K562 (cell line): ENCODE measurements around the gene GABRG2. TPM values are rescaled to one million over a fixed set of nuclear protein-coding genes. Genes with fewer than 3 reads are reported as not detected.

ENCODE experiments used
- polyA plus RNA-seq, 8 experiments: library from polyadenylated mRNA; depleted of rRNA in 4 of 8; stranded (reverse) in 5 of 8; unstranded in 3 of 8; fragments of >200 nt; fragmentation: Nextera tagmentation in 2 of 8; fragmentation: Illumina TruSeq in 1 of 8; extraction: Ambion mirVana in 2 of 8; extraction: Trizol in 1 of 8; gene quantifications; 2 replicates each; pipeline versions ENCODE4 v1.2.1 to v1.2.3, GENCODE V29; 2011 to 2014; ENCODE audit warnings: inconsistent platforms in 1 of 8, missing spikeins in 1 of 8
- total RNA-seq, 7 experiments: library from RNA; depleted of rRNA in 6 of 7; stranded (reverse); fragments of >200 nt in 6 of 7; fragmentation: Illumina TruSeq in 2 of 7; extraction: Trizol in 2 of 7; gene quantifications; 2 replicates each; pipeline versions ENCODE4 v1.2.1 to v1.2.3, GENCODE V29; 2011 to 2021; ENCODE audit warnings: low replicate concordance in 1 of 7

The GABRG2 gene
- total and polyA plus RNA-seq, 9 of the 15 experiments (the other 6 are each of a cell fraction or from before 2014, with no cell fraction given): 0.03 to 1.2 (median 0.30) TPM; not detected in 3

Other genes starting within 250 kb of the GABRG2 start
- gene GABRA1, start 219.7 kb upstream of the GABRG2 start, total RNA-seq (2014; rRNA removed): not detected in 2 replicates
- not detected in 2 replicates for gene GABRA1, start 219.7 kb upstream of the GABRG2 start, total RNA-seq (2014; rRNA removed; fragmentation: Illumina TruSeq; extraction: Trizol)
- not detected in 2 replicates for gene GABRA1, start 219.7 kb upstream of the GABRG2 start, total RNA-seq (2015; rRNA removed; fragmentation: Illumina TruSeq; extraction: Trizol)
- gene GABRA1, start 219.7 kb upstream of the GABRG2 start, total RNA-seq (2021): not detected in 2 replicates
- gene GABRA1, start 219.7 kb upstream of the GABRG2 start, polyA plus RNA-seq (2011; rRNA removed): not detected in 2 replicates
- gene GABRA1, start 219.7 kb upstream of the GABRG2 start, polyA plus RNA-seq (2014; fragmentation: Illumina TruSeq; extraction: Trizol): not detected in 2 replicates
- under 1 TPM in 1 of 2 experiments, not detected in 1; 0.07 TPM for gene GABRA1, start 219.7 kb upstream of the GABRG2 start, polyA plus RNA-seq (2014; fragmentation: Nextera tagmentation; extraction: Ambion mirVana)
- not detected in 2 replicates for gene GABRA1, start 219.7 kb upstream of the GABRG2 start, polyA plus RNA-seq (2014; rRNA removed)